ENCODE results near the gene SLC2A8. TPM values are rescaled to one million over a fixed set of nuclear protein-coding genes. Genes with fewer than 3 reads are reported as not detected.

SLC2A8 gene, protein sequence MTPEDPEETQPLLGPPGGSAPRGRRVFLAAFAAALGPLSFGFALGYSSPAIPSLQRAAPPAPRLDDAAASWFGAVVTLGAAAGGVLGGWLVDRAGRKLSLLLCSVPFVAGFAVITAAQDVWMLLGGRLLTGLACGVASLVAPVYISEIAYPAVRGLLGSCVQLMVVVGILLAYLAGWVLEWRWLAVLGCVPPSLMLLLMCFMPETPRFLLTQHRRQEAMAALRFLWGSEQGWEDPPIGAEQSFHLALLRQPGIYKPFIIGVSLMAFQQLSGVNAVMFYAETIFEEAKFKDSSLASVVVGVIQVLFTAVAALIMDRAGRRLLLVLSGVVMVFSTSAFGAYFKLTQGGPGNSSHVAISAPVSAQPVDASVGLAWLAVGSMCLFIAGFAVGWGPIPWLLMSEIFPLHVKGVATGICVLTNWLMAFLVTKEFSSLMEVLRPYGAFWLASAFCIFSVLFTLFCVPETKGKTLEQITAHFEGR
- 10 to 100 TPM in 3 of 4 donors, 1 to 10 TPM in 1; 9.6 to 95.8 (median 29.4) TPM for total RNA-seq

DNA sequence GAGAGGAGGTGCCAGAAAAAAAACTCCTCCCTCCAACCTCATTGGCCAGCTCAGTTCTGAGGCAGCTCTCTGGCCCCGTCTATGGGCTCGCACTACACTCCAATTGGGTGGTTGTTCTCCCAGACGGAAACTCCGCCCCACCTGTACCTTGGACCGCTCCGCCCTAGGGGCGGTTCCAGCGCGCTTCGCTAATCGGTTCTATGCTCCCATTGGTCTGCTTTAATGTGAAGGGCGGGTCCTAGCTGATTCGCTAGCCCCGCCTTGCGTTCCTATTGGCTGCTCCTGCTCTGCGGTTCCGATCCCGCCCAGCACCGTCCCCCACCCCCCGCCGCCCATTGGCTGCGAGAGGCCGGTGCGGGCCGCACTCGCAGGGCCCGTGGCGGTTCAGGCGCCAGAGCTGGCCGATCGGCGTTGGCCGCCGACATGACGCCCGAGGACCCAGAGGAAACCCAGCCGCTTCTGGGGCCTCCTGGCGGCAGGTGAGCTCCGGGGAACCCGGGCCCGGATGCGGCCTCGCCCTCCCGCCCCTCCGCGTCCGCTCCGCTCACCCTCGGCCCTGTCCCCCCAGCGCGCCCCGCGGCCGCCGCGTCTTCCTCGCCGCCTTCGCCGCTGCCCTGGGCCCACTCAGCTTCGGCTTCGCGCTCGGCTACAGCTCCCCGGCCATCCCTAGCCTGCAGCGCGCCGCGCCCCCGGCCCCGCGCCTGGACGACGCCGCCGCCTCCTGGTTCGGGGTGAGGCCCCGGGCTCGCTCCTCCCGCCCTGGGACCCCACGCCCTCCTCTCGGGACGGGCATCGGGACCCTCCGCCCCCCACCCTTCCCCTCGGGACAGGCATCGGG lies at the start of gene SLC2A8:
SLC2A8 (plus strand) TSS at position 362 of the 838 bp plus-strand sequence; CDS start at position 424, 62 bp downstream.
- in situ Hi-C loops (cut with MboI; ENCODE audit: low pct_ligation_motif_present in 1 of 4, low pct_unique_long_range_greater_than_20kb in 1 of 4, low sequenced_read_pairs in 3 of 4): no loop called here
- Histone ChIP-seq H3K9me3 (no peaks in the 10 kb centered on the region), H3K4me1 (peaks cover 7 to 22% (median 12%) of the 10 kb centered on the region in 4 donors), H3K4me3 (peak within 1 kb of the TSS; percentile 57 to 98 (median 82)), H3K27ac (peak within 1 kb of the TSS; percentile 89 to 96 (median 95)), H3K36me3 (no peaks in the 10 kb centered on the region), H3K27me3 (no peaks in the 10 kb centered on the region)
- 0% methylated on average over 52 of the region's 87 CpGs; no CpG with 5 or more reads in 1 of the 2 donors for WGBS, 2 donors (ENCODE audit: low coverage in 1 of 2)
- TF ChIP-seq EP300 (IDR thresholded peaks at IDR 0.05; ENCODE audit: low read depth): no peak
- TF ChIP-seq, protein P1, sequence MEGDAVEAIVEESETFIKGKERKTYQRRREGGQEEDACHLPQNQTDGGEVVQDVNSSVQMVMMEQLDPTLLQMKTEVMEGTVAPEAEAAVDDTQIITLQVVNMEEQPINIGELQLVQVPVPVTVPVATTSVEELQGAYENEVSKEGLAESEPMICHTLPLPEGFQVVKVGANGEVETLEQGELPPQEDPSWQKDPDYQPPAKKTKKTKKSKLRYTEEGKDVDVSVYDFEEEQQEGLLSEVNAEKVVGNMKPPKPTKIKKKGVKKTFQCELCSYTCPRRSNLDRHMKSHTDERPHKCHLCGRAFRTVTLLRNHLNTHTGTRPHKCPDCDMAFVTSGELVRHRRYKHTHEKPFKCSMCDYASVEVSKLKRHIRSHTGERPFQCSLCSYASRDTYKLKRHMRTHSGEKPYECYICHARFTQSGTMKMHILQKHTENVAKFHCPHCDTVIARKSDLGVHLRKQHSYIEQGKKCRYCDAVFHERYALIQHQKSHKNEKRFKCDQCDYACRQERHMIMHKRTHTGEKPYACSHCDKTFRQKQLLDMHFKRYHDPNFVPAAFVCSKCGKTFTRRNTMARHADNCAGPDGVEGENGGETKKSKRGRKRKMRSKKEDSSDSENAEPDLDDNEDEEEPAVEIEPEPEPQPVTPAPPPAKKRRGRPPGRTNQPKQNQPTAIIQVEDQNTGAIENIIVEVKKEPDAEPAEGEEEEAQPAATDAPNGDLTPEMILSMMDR (IDR thresholded peaks at IDR 0.05): peak in 4 of 5 experiments; percentile 8 to 70 (median 32)
- TF ChIP-seq POLR2A (IDR thresholded peaks at IDR 0.05): peak; percentile 88
- peak; percentile 96 to 97 (median 96) for TF ChIP-seq POLR2AphosphoS5 (IDR thresholded peaks at IDR 0.05)
- peak; percentile 99 for DNase-seq
- intact Hi-C loops (cut with DNase I; ENCODE audit: low total_unique reads): loop anchor here (2.0 to 10.0 kb wide), 2 partner anchors 56 to 182 kb away; no protein-coding TSS in a partner anchor

DNA sequence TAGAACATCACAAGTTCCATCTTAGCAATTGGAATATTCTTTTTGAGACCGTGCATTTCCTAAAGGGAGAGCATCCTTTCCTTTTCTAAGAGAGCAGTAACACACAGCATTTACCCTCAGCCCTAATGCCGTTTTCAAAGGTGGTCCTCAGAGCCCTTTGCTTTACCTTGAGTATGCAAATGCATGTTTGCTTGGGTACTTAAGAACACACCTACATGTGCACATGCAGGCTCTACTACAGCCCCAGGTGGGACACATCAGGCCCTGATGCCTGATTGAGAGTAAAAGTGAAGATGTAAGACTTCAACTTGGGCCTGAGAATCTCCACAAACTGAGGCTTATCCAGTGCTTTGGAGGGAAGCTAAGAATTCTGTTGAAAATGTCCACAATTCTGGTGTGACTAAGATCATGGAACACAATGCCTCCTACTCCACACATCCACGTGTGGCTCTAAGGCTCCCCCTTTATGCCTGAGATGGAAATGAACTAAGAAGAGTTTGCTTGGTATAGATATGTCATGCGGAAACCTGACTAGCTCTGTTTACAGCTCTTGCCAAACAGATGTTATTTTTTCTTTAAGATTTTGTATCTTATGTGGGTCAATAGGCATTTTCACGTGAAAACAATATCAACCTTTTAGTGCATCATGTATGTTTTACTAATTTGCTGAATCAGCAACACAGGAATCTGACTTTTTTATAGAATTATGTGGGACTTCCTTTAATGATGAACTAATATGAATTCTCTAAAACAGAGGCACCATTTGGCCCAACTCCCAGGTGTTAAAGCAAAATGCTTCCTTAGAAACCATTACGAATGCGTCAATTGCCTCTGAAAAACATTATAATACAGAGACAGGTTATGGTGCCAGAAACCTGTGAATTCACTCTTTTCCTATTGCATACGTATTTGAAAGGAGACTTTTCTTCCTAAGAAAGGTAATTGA lies 48.9 kb upstream of the SLC2A8 start:
- Histone ChIP-seq H3K36me3 (no peaks in the 10 kb centered on the region), H3K27ac (no peak overlapping the region), H3K4me3 (no peak overlapping the region), H3K4me1 (no peaks in the 10 kb centered on the region), H3K27me3 (no peaks in the 10 kb centered on the region), H3K9me3 (no peaks in the 10 kb centered on the region)
- no peak for DNase-seq
- TF ChIP-seq EP300 (IDR thresholded peaks at IDR 0.05; ENCODE audit: low read depth) (no peak), POLR2AphosphoS5 (IDR thresholded peaks at IDR 0.05) (no peak), POLR2A (IDR thresholded peaks at IDR 0.05) (no peak)
- TF ChIP-seq, protein P1 (IDR thresholded peaks at IDR 0.05): peak in 3 of 5 experiments; percentile 13 to 37 (median 34)
- WGBS, 2 donors (ENCODE audit: low coverage in 1 of 2): 81 to 85% methylated on average over 7 to 8 of the region's 8 CpGs
- in situ Hi-C loops (cut with MboI; ENCODE audit: low pct_ligation_motif_present in 1 of 4, low pct_unique_long_range_greater_than_20kb in 1 of 4, low sequenced_read_pairs in 3 of 4): no loop called here
- intact Hi-C loops (cut with DNase I; ENCODE audit: low total_unique reads): no loop called here

DNA sequence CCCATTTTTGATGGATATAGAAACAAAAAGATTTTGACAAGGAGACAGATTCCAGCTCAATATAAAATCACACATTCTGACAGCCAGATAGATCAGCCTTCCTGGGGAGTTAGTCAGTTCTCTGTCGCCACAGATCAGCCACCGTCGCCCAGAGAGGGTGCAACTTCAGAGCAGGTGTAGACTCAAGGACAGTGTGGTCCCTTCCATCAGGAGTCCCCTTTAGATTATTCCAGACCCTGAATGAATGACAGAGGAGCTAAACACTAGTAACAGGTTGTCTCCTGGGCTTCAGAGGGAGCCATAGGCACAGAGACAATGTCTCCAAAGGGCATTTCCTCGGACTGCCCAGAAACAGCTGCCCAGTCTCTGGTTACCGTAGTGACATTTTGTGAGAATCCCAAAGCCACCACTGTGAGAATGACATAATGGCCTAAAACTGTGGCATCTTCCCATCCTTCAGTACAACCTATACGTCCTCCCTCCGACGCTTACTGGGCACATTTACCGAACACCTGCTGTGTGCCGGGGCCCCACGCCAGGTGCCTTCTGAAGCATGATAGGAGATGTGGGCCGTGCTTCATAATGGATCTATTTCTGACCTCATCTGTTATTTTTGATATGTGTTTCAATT lies 47.4 kb upstream of the SLC2A8 start:
- no peaks in the 10 kb centered on the region for H3K9me3 ChIP-seq
- H3K36me3 ChIP-seq: no peaks in the 10 kb centered on the region
- DNase-seq: no peak
- no peaks in the 10 kb centered on the region for H3K4me1 ChIP-seq
- WGBS, 2 donors (ENCODE audit: low coverage in 1 of 2): 83 to 92% methylated on average over 1 to 12 of the region's 12 CpGs
- H3K4me3 ChIP-seq: no peak overlapping the region
- in situ Hi-C loops (cut with MboI; ENCODE audit: low pct_ligation_motif_present in 1 of 4, low pct_unique_long_range_greater_than_20kb in 1 of 4, low sequenced_read_pairs in 3 of 4): no loop called here
- no peak overlapping the region for H3K27ac ChIP-seq
- intact Hi-C loops (cut with DNase I; ENCODE audit: low total_unique reads): no loop called here
- H3K27me3 ChIP-seq: no peaks in the 10 kb centered on the region
- TF ChIP-seq EP300 (IDR thresholded peaks at IDR 0.05; ENCODE audit: low read depth): no peak
- no peak for TF ChIP-seq POLR2AphosphoS5 (IDR thresholded peaks at IDR 0.05)
- TF ChIP-seq, protein P1 (IDR thresholded peaks at IDR 0.05): no peak
- no peak for TF ChIP-seq POLR2A (IDR thresholded peaks at IDR 0.05)
